SK-N-MC (cell line): Measurements from ENCODE around the gene HAPLN3.

ENCODE experiments used
- EZH2 ChIP-seq: fragments of 200-600 bp; sonication (generic); IDR thresholded peaks from one replicate; pipeline ENCODE4 v1.6.1; 2017; ENCODE audit warnings: antibody characterized with exemption
- POLR2AphosphoS5 ChIP-seq: IDR thresholded peaks from 2 replicates; pipeline ENCODE4 v1.6.1; 2012; ENCODE audit warnings: mild to moderate bottlenecking, low read depth, low read length, borderline replicate concordance

- TF ChIP-seq POLR2AphosphoS5 (no peak), EZH2 (no peak)
Measured at GRCh38 chr15:88844749-88845386, 50.5 kb downstream of the HAPLN3 start.
